GM10248 (cell line): ENCODE data around the gene PI4KA.

Source experiments
- CTCF ChIA-PET: fragments of 300-600 bp; sonication (Branson Sonifier 250); formaldehyde crosslinking; extraction: SDS; loops from one replicate; lab custom pipeline; 2021; ENCODE audit warnings: antibody characterized with exemption; lab: Yijun Ruan, JAX
- POLR2A ChIA-PET: fragments of 350-650 bp; sonication (Branson Sonifier 250); formaldehyde crosslinking; extraction: SDS; loops from one replicate; lab custom pipeline; 2020; ENCODE audit warnings: antibody characterized with exemption; lab: Yijun Ruan, JAX
- DNase-seq: peaks from one replicate; pipeline ENCODE4 v3.0.0; 2012; ENCODE audit errors: extremely low spot score
- CTCF ChIP-seq: IDR thresholded peaks from 2 replicates; pipeline ENCODE4 v1.5.1; 2012; ENCODE audit warnings: mild to moderate bottlenecking, low read depth; ENCODE audit errors: extremely low read depth, missing control alignments, control extremely low read depth

PI4KA gene

DNA sequence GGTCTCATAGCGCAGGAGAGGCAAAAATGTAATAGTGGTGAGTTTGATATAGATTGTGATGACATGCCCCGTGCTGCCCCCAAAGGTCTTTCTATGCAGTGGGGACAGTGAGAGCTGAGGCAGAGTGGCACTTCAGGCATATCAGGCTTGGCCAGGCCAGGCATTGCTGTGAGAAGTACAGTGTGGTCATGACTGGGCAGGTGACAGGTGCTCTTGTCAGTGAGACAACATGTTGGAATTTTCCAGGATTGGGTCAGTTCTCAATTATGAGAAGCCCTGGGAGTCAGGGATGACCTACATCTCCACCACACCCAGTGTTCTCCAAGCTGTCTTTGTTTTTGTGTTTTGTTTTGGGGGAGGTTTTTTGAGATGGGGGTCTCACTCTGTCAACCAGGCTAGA lies 3.9 kb upstream of the PI4KA start:
- POLR2A ChIA-PET = no interaction called here
- CTCF ChIA-PET = interaction anchor here (1.1 to 1.9 kb wide), 2 partner anchors 15 to 23 kb away, joined by 3 to 4 read pairs; no protein-coding TSS in a partner anchor
- no peak for DNase-seq
- TF ChIP-seq CTCF = no peak

- POLR2A ChIA-PET = interaction anchor here (0.5 kb wide), 1 partner anchor 143 kb away, joined by 3 read pairs; no protein-coding TSS in a partner anchor
- TF ChIP-seq CTCF = no peak
- CTCF ChIA-PET = interaction anchor here (1.0 to 1.5 kb wide), 2 partner anchors 19 to 26 kb away, joined by 3 to 5 read pairs; no protein-coding TSS in a partner anchor
- DNase-seq = no peak
These were observed 1.0 kb upstream of the PI4KA start for GRCh38 chr22:20859615-20860014.

DNA sequence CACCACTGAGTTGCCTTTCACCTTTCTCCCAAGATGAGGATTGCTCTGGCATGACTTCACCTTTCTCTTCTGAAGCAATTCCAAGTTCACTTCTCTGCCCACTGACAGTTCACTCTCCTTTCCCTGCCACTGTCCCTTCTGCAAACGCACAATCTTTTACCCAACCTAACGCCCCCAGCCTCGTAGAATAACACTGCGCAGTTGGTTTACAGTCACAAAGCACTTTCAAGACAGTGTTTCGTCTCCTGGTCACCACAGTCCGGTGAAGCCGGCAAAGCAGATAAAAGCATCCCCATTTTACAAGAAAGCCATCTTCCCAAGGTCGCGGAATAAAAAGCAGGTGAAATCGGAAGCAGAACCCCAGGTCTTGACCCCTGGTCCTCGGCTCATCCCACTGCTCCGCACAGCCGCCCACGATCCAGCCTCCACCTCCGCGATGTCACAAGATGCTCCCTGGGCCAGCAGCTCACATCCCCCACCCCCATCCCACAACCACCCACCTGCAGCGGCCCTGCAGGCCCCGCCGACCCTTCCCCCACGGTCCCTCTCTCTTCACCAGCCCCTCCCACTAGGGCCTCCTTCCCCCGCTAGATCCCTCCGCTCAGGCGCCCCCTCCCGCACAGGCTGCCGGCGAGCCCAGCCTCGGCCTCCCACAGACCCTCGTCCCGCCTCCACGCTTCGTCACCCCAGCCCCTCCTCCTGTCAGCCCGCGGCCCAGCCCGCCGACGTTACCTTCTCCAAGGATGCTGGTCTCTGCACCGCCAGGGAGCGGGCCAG lies 585 bp downstream of the PI4KA start:
- ChIA-PET POLR2A (no interaction called here), CTCF (no interaction called here)
- TF ChIP-seq CTCF = no peak
- DNase-seq = peak; percentile 86

DNA sequence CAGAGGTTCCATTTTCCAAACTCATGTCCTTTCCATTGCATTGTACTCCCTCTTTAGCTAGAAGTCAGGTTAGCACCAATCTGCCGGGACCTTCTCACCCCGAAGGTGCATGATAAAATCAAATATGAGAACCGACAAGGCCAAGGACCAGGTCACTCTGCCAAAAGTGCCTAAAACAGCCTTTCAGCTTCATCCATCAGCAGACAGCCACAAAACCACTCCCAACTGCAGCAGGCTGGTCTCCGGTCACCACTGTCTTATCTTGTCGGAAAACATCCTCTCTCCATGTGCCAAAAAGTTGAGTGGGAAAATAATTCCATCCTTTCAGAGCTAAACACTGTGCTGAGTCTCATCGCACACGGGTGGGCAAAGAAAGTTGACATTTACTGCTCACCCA lies 1.4 kb downstream of the PI4KA start:
- no peak for TF ChIP-seq CTCF
- ChIA-PET POLR2A (no interaction called here), CTCF (interaction anchor here (1.6 kb wide), 1 partner anchor 64 kb away, joined by 5 read pairs; no protein-coding TSS in a partner anchor)
- DNase-seq = no peak

DNA sequence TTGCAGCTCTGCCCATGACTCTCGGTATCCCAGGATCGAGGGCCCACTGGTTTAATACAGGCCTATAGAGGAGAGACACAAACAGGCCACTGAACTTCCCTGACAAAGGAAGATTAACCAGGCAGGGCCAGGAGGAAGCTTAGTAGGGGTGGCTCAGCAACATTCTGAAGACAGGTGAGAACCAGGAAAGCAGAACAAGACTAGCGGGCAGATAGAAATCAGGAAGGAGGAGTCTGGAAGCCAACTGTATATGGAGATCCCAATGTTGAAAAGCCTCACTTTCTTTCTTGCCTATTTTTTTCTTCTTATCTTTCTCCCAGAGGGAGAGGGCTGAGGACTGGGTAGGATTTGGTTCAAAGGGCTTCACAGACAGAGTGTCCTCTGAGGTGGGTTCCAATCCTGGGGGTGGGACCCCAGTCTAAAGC lies 5.4 kb downstream of the PI4KA start:
- CTCF ChIA-PET = no interaction called here
- no peak for DNase-seq
- no peak for TF ChIP-seq CTCF
- POLR2A ChIA-PET = no interaction called here

DNA sequence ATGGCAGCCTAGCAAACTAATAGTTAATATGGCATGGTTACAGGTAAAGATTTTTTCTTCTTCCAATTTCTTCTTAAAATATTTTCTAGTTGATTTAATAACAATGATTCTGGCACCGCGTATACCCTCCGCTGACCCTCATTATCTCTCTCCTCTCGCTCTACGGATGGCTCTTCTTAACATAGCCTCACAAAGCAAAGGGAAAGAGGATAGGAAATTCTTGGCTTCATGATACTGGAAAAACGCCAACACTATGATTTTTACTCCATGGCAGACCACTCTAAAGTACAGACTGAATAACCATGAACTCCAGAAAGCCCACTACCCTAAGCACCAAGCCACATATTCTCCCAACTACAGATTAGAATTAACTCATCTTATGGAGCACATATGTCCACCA lies 6.1 kb downstream of the PI4KA start:
- no peak for TF ChIP-seq CTCF
- POLR2A ChIA-PET = no interaction called here
- no peak for DNase-seq
- CTCF ChIA-PET = no interaction called here
